DOHH2 (cell line): ENCODE data around the gene SLC4A1AP.

Experiments
- H3F3A ChIP-seq: fragments of 200-600 bp; sonication (generic), shearing (Covaris generic); 2 replicates; pipeline ENCODE4 v1.6.0; 2016; ENCODE audit warnings: antibody characterized with exemption, mild to moderate bottlenecking; ENCODE audit not compliant: control insufficient read depth, insufficient read depth
- H3K27ac ChIP-seq: fragments of 200-600 bp; sonication (generic); 2 replicates; pipeline ENCODE4 v1.5.1; 2014; ENCODE audit warnings: low read depth, mild to moderate bottlenecking, low read length, moderate library complexity
- H3K27me3 ChIP-seq: fragments of 200-600 bp; sonication (generic); 2 replicates; pipeline ENCODE4 v1.6.1; 2014; ENCODE audit warnings: mild to moderate bottlenecking, low read length, mixed read lengths; ENCODE audit not compliant: control insufficient read depth
- H3K36me3 ChIP-seq: fragments of 200-600 bp; sonication (generic); 2 replicates; pipeline ENCODE4 v1.6.1; 2014; ENCODE audit warnings: mild to moderate bottlenecking, low read length, moderate library complexity, mixed read lengths; ENCODE audit not compliant: control insufficient read depth
- H3K4me1 ChIP-seq: fragments of 200-600 bp; sonication (generic); 2 replicates; pipeline ENCODE4 v1.6.1; 2014; ENCODE audit warnings: mild to moderate bottlenecking, low read length, mixed read lengths; ENCODE audit not compliant: control insufficient read depth
- H3K4me2 ChIP-seq: fragments of 200-600 bp; sonication (generic); 2 replicates; pipeline ENCODE4 v1.6.0; 2014; ENCODE audit warnings: mild to moderate bottlenecking, low read length, moderate library complexity
- H3K4me3 ChIP-seq: fragments of 200-600 bp; sonication (generic); 2 replicates; pipeline ENCODE4 v1.5.1; 2014; ENCODE audit warnings: mild to moderate bottlenecking, low read length, mixed read lengths
- H3K79me2 ChIP-seq: fragments of 200-600 bp; sonication (generic); 2 replicates; pipeline ENCODE4 v1.6.1; 2014; ENCODE audit warnings: mild to moderate bottlenecking, low read length, mixed read lengths; ENCODE audit not compliant: control insufficient read depth
- H3K9me2 ChIP-seq: fragments of 200-600 bp; sonication (generic); replicated peaks from 2 replicates; pipeline ENCODE4 v1.6.1; 2014; ENCODE audit warnings: mild to moderate bottlenecking, low read length, mixed read lengths; ENCODE audit not compliant: control insufficient read depth
- H3K9me3 ChIP-seq: fragments of 200-600 bp; sonication (generic); 2 replicates; pipeline ENCODE4 v1.6.1; 2014; ENCODE audit warnings: antibody characterized with exemption, low read length, mixed read lengths; ENCODE audit not compliant: control insufficient read depth, insufficient read depth
- H4K20me1 ChIP-seq: fragments of 200-600 bp; sonication (generic); 2 replicates; pipeline ENCODE4 v1.6.0; 2014; ENCODE audit warnings: low read depth, mild to moderate bottlenecking, antibody characterized with exemption, low read length, moderate library complexity; ENCODE audit not compliant: control insufficient read depth, insufficient read depth
- EZH2phosphoT487 ChIP-seq: fragments of 200-600 bp; sonication (generic); IDR thresholded peaks from 2 replicates; pipeline ENCODE4 v1.6.1; 2017; ENCODE audit warnings: borderline replicate concordance, mild to moderate bottlenecking, antibody characterized with exemption, low read length, moderate library complexity, mixed read lengths
- TF ChIP-seq, protein P1 (sequence below): fragments of 200-600 bp; sonication (generic); IDR thresholded peaks from one replicate; pipeline ENCODE4 v1.5.1; 2014; ENCODE audit warnings: antibody characterized with exemption, mild to moderate bottlenecking, low read depth, low read length; ENCODE audit not compliant: poor library complexity, severe bottlenecking

Gene SLC4A1AP

GRCh38 chr2:27711804-27712203, 48.1 kb downstream of the SLC4A1AP start:
- H4K20me1 ChIP-seq, result no peaks in the 10 kb centered on the region
- H3F3A ChIP-seq, result no peaks in the 10 kb centered on the region
- no peaks in the 10 kb centered on the region for H3K9me2 ChIP-seq
- H3K27ac ChIP-seq, result no peak overlapping the region
- no peaks in the 10 kb centered on the region for H3K79me2 ChIP-seq
- H3K27me3 ChIP-seq, result peaks cover 41% of the 10 kb centered on the region
- TF ChIP-seq, protein P1, sequence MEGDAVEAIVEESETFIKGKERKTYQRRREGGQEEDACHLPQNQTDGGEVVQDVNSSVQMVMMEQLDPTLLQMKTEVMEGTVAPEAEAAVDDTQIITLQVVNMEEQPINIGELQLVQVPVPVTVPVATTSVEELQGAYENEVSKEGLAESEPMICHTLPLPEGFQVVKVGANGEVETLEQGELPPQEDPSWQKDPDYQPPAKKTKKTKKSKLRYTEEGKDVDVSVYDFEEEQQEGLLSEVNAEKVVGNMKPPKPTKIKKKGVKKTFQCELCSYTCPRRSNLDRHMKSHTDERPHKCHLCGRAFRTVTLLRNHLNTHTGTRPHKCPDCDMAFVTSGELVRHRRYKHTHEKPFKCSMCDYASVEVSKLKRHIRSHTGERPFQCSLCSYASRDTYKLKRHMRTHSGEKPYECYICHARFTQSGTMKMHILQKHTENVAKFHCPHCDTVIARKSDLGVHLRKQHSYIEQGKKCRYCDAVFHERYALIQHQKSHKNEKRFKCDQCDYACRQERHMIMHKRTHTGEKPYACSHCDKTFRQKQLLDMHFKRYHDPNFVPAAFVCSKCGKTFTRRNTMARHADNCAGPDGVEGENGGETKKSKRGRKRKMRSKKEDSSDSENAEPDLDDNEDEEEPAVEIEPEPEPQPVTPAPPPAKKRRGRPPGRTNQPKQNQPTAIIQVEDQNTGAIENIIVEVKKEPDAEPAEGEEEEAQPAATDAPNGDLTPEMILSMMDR, result no peak
- no peak for TF ChIP-seq EZH2phosphoT487
- H3K4me3 ChIP-seq, result no peak overlapping the region
- H3K36me3 ChIP-seq, result no peaks in the 10 kb centered on the region
- H3K4me2 ChIP-seq, result no peak overlapping the region
- no peaks in the 10 kb centered on the region for H3K9me3 ChIP-seq
- H3K4me1 ChIP-seq, result peaks cover 4% of the 10 kb centered on the region; the same call in 1 of the 2 replicates

GRCh38 chr2:27712522-27712921, 48.8 kb downstream of the SLC4A1AP start:
- Histone ChIP-seq H3K4me1 (peaks cover 4% of the 10 kb centered on the region; the same call in 1 of the 2 replicates), H3K4me2 (no peak overlapping the region), H3K9me3 (no peaks in the 10 kb centered on the region), H3K27me3 (peaks cover 45% of the 10 kb centered on the region), H3K79me2 (no peaks in the 10 kb centered on the region), H3K4me3 (no peak overlapping the region), H3K27ac (no peak overlapping the region), H3F3A (no peaks in the 10 kb centered on the region), H3K36me3 (no peaks in the 10 kb centered on the region), H4K20me1 (no peaks in the 10 kb centered on the region), H3K9me2 (no peaks in the 10 kb centered on the region)
- no peak for TF ChIP-seq EZH2phosphoT487
- TF ChIP-seq, protein P1, result no peak

GRCh38 chr2:27713201-27713600, 49.5 kb downstream of the SLC4A1AP start:
- Histone ChIP-seq H3K4me2 (no peak overlapping the region), H3K4me3 (no peak overlapping the region), H3K4me1 (peaks cover 4% of the 10 kb centered on the region; the same call in 1 of the 2 replicates), H3F3A (no peaks in the 10 kb centered on the region), H4K20me1 (no peaks in the 10 kb centered on the region), H3K9me3 (no peaks in the 10 kb centered on the region), H3K9me2 (no peaks in the 10 kb centered on the region), H3K36me3 (no peaks in the 10 kb centered on the region), H3K79me2 (no peaks in the 10 kb centered on the region), H3K27ac (no peak overlapping the region), H3K27me3 (peaks cover 40% of the 10 kb centered on the region)
- TF ChIP-seq, protein P1, result no peak
- no peak for TF ChIP-seq EZH2phosphoT487
